HCT116 (cell line): Measurements from ENCODE around the gene EIF3B. TPM values are rescaled to one million over a fixed set of nuclear protein-coding genes. Genes with fewer than 3 reads are reported as not detected.
"Not testable (repeated sequence)": the region's sequence is repeated elsewhere in the genome, so short reads cannot be mapped to it uniquely, and the experiment has no call there.

Experiments
- ATAC-seq: fragments of 200-7000 bp; cut with Tn5 transposase; 2 replicates; pipeline ENCODE4 v1.9.1; 2020; ENCODE audit warnings: mild to moderate bottlenecking, moderate library complexity
- BruUV-seq: library from RNA; stranded (reverse); fragments of 400-500 nt; replicated peaks from 2 replicates; lab custom pipeline; 2021; lab: Mats Ljungman, UMichigan
- CTCF ChIA-PET: fragments of 300-600 bp; sonication (Branson Sonifier 250); formaldehyde crosslinking; loops from one replicate; lab custom pipeline; 2021; ENCODE audit warnings: antibody characterized with exemption; lab: Charles Lee
- POLR2A ChIA-PET: fragments of 300-600, 350-600 bp; sonication (Branson Sonifier 250); formaldehyde crosslinking; loops from one replicate; lab custom pipeline; 2021; ENCODE audit warnings: antibody characterized with exemption; lab: Charles Lee
- RAD21 ChIA-PET, 2 experiments: fragments of 300-600 bp; sonication (Branson Sonifier 250); formaldehyde crosslinking; loops; one replicate each; lab custom pipeline; 2023; ENCODE audit warnings: low total read pairs in 2 of 2; ENCODE audit not compliant: uncharacterized antibody in 2 of 2, unreplicated experiment in 2 of 2, low non-redundant PET in 1 of 2; lab: Charles Lee
- DNase-seq: peaks from one replicate; pipeline ENCODE4 v3.0.0-alpha.2; 2010; ENCODE audit warnings: low read depth, low spot score
- H2AFZ ChIP-seq: fragments of 200-600 bp; shearing (Covaris generic), sonication (generic); 2 replicates; pipeline ENCODE4 v1.6.1; 2017; ENCODE audit warnings: low read depth, mixed run types, mixed read lengths, antibody characterized with exemption, low read length; ENCODE audit not compliant: poor library complexity, severe bottlenecking
- H3K27ac ChIP-seq: 2 replicates; pipeline ENCODE4 v1.5.1; 2012; ENCODE audit warnings: low read depth, low read length
- H3K27me3 ChIP-seq: fragments of 200-600 bp; sonication (generic); 2 replicates; pipeline ENCODE4 v1.6.1; 2016; ENCODE audit warnings: mixed run types, low read length, mixed read lengths; ENCODE audit not compliant: insufficient read depth
- H3K36me3 ChIP-seq, 2 experiments: fragments of 200-500 bp in 1 of 2; fragments of 200-600 bp in 1 of 2; sonication (Bioruptor generic) in 1 of 2; sonication (generic) in 1 of 2; 2 replicates each; pipeline versions ENCODE4 v1.5.1 to v1.6.1; 2014 to 2016; ENCODE audit warnings: low read length in 2 of 2, inconsistent platforms in 1 of 2, mixed read lengths in 1 of 2, mixed run types in 1 of 2; ENCODE audit not compliant: insufficient read depth in 2 of 2, control insufficient read depth in 1 of 2
- H3K4me1 ChIP-seq, 2 experiments: fragments of 200-600 bp in 1 of 2; sonication (generic) in 1 of 2; 2 replicates each; pipeline versions ENCODE4 v1.5.1 to v1.6.1; 2012 to 2017; ENCODE audit warnings: low read length in 2 of 2, inconsistent platforms in 1 of 2, mild to moderate bottlenecking in 1 of 2, mixed read lengths in 1 of 2, mixed run types in 1 of 2, moderate library complexity in 1 of 2; ENCODE audit not compliant: insufficient read depth in 2 of 2, control insufficient read depth in 1 of 2
- H3K4me2 ChIP-seq: fragments of 200-600 bp; sonication (generic); 2 replicates; pipeline ENCODE4 v1.6.1; 2017; ENCODE audit warnings: mixed run types, low read length, mixed read lengths
- H3K4me3 ChIP-seq, 2 experiments: fragments of 200-600 bp in 1 of 2; sonication (generic) in 1 of 2; replicated peaks in 1 of 2; 2 replicates each; pipeline ENCODE4 v1.5.1; 2011 to 2016; ENCODE audit warnings: low read length in 2 of 2, control low read depth in 1 of 2, low read depth in 1 of 2, mild to moderate bottlenecking in 1 of 2, mixed read lengths in 1 of 2, mixed run types in 1 of 2
- H3K79me2 ChIP-seq: fragments of 200-600 bp; sonication (generic); 2 replicates; pipeline ENCODE4 v1.6.1; 2017; ENCODE audit warnings: mild to moderate bottlenecking, mixed run types, low read length, moderate library complexity, mixed read lengths; ENCODE audit not compliant: insufficient read depth
- H3K9ac ChIP-seq: fragments of 200-600 bp; sonication (generic); 2 replicates; pipeline ENCODE4 v1.6.1; 2016; ENCODE audit warnings: low read length, mixed read lengths
- H3K9me2 ChIP-seq: fragments of 200-600 bp; sonication (generic), shearing (Covaris generic); 2 replicates; pipeline ENCODE4 v1.6.1; 2017; ENCODE audit warnings: mixed run types, mild to moderate bottlenecking, moderate library complexity; ENCODE audit not compliant: insufficient read depth
- H3K9me3 ChIP-seq, 2 experiments: fragments of 200-500 bp in 1 of 2; fragments of 200-600 bp in 1 of 2; sonication (Bioruptor generic) in 1 of 2; sonication (generic) in 1 of 2; 2 replicates each; pipeline ENCODE4 v1.6.1; 2014 to 2017; ENCODE audit warnings: low read length in 2 of 2, mixed read lengths in 2 of 2, inconsistent platforms in 1 of 2, low read depth in 1 of 2, mild to moderate bottlenecking in 1 of 2, mixed run types in 1 of 2, moderate library complexity in 1 of 2; ENCODE audit not compliant: control insufficient read depth in 1 of 2, insufficient read depth in 1 of 2
- H4K20me1 ChIP-seq: fragments of 200-600 bp; sonication (generic), shearing (Covaris generic); 2 replicates; pipeline ENCODE4 v1.6.1; 2017; ENCODE audit warnings: mixed run types, mild to moderate bottlenecking, moderate library complexity; ENCODE audit not compliant: insufficient read depth
- EGR1 ChIP-seq: IDR thresholded peaks from 2 replicates; pipeline ENCODE4 v1.6.1; 2012; ENCODE audit warnings: low read depth
- EZH2 ChIP-seq: fragments of 200-600 bp; sonication (generic); IDR thresholded peaks from 2 replicates; pipeline ENCODE4 v1.6.1; 2017; ENCODE audit warnings: antibody characterized with exemption, mixed run types
- EZH2phosphoT487 ChIP-seq: fragments of 200-600 bp; IDR thresholded peaks from 2 replicates; pipeline ENCODE4 v1.6.1; 2018; ENCODE audit warnings: antibody characterized with exemption, borderline replicate concordance
- JUND ChIP-seq: IDR thresholded peaks from 2 replicates; pipeline ENCODE4 v1.6.1; 2012
- MAX ChIP-seq: IDR thresholded peaks from 2 replicates; pipeline ENCODE4 v1.6.1; 2012
- RAD21 ChIP-seq: IDR thresholded peaks from 2 replicates; pipeline ENCODE4 v1.6.1; 2012; ENCODE audit warnings: low read depth, mild to moderate bottlenecking
- SIN3A ChIP-seq: IDR thresholded peaks from 2 replicates; pipeline ENCODE4 v1.6.1; 2012; ENCODE audit warnings: low read depth
- SRF ChIP-seq: IDR thresholded peaks from 2 replicates; pipeline ENCODE4 v1.6.1; 2012; ENCODE audit warnings: low read depth
- YY1 ChIP-seq: IDR thresholded peaks from 2 replicates; pipeline ENCODE4 v1.6.1; 2011; ENCODE audit warnings: low read length, low read depth, moderate library complexity, mild to moderate bottlenecking; ENCODE audit not compliant: insufficient replicate concordance; ENCODE audit errors: extremely low read depth
- ZFX ChIP-seq: fragments of 450-650 bp; IDR thresholded peaks from 2 replicates; pipeline ENCODE4 v1.6.1; 2017
- intact Hi-C: fragments of 100-400 bp; cut with micrococcal nuclease; formaldehyde crosslinking; loops from 2 replicates; pipeline ENCODE4 v1.10.0; 2022
- total RNA-seq: library from RNA; stranded (reverse); gene quantifications from one replicate; pipeline ENCODE4 v1.2.1, GENCODE V29; 2021; ENCODE audit not compliant: unreplicated experiment

The EIF3B gene
- total RNA-seq, 1 experiment from 2014 or later: 324 TPM

- ChIA-PET POLR2A (no interaction called here), CTCF (no interaction called here), RAD21 (no interaction called here)
- no peaks in the 10 kb centered on the region for H3K4me1 ChIP-seq
- H3K27ac ChIP-seq: no peak overlapping the region
- no peaks in the 10 kb centered on the region for H3K9me2 ChIP-seq
- peaks cover 70 to 77% of the 10 kb centered on the region in 2 experiments for H3K36me3 ChIP-seq
- no peak for TF ChIP-seq MAX
- no peak for TF ChIP-seq SRF
- no peak for TF ChIP-seq RAD21
- no peak for TF ChIP-seq EZH2phosphoT487
- TF ChIP-seq EGR1: no peak
- TF ChIP-seq SIN3A: no peak
- TF ChIP-seq EZH2: no peak
- TF ChIP-seq YY1: no peak
- no peak for TF ChIP-seq JUND
- no peak for TF ChIP-seq ZFX
- H3K4me3 ChIP-seq: no peak overlapping the region
- no peaks in the 10 kb centered on the region for H4K20me1 ChIP-seq
- no peak overlapping the region for H2AFZ ChIP-seq
- H3K4me2 ChIP-seq: no peak overlapping the region
- H3K27me3 ChIP-seq: no peaks in the 10 kb centered on the region
- no peak overlapping the region for H3K9ac ChIP-seq
- ATAC-seq: no peak
- H3K9me3 ChIP-seq: no peaks in the 10 kb centered on the region
- intact Hi-C loops: no loop called here
- no TSS peak for BruUV-seq
- no peak for DNase-seq
- H3K79me2 ChIP-seq: peaks cover 73% of the 10 kb centered on the region
Observed at GRCh38 chr7:2376351-2377154, 21.9 kb downstream of the EIF3B start.

- CTCF ChIA-PET, DNase-seq, H3K27me3 ChIP-seq, BruUV-seq, H4K20me1 ChIP-seq, H3K9me3 ChIP-seq, H3K9me2 ChIP-seq, RAD21 ChIA-PET, H2AFZ ChIP-seq, ATAC-seq, POLR2A ChIA-PET, H3K27ac ChIP-seq, H3K9ac ChIP-seq, H3K4me2 ChIP-seq, intact Hi-C loops, H3K4me1 ChIP-seq, H3K4me3 ChIP-seq: not testable (repeated sequence)
- Histone ChIP-seq H3K36me3 (peaks cover 63 to 68% of the 10 kb centered on the region in 2 experiments), H3K79me2 (peaks cover 63% of the 10 kb centered on the region)
Observed at GRCh38 chr7:2377492-2377891, 22.9 kb downstream of the EIF3B start.

GRCh38 chr7:2378125-2378524 lies 23.5 kb downstream of the EIF3B start:
- H4K20me1 ChIP-seq, H3K27me3 ChIP-seq, H2AFZ ChIP-seq, ATAC-seq, H3K4me3 ChIP-seq, H3K27ac ChIP-seq, intact Hi-C loops, H3K4me2 ChIP-seq, H3K9me2 ChIP-seq, H3K4me1 ChIP-seq, RAD21 ChIA-PET, DNase-seq, H3K9ac ChIP-seq, H3K9me3 ChIP-seq, BruUV-seq, POLR2A ChIA-PET, CTCF ChIA-PET: not testable (repeated sequence)
- peaks cover 58 to 62% of the 10 kb centered on the region in 2 experiments for H3K36me3 ChIP-seq
- H3K79me2 ChIP-seq: peaks cover 57% of the 10 kb centered on the region
